Liver (tissue), 9 donors: ENCODE results near the gene NOG. TPM values are rescaled to one million over a fixed set of nuclear protein-coding genes. Genes with fewer than 3 reads are reported as not detected.

ENCODE experiments used
- DNase-seq: peaks from one replicate; pipeline ENCODE4 v3.0.0-alpha.2; 2017; ENCODE audit warnings: low spot score
- H3K27ac ChIP-seq, 2 donors: one replicate each; pipeline ENCODE4 v1.7.0; 2013; ENCODE audit warnings: inconsistent platforms in 2 of 2, low read length in 2 of 2, control low read depth in 1 of 2, low read depth in 1 of 2, mild to moderate bottlenecking in 1 of 2
- H3K27me3 ChIP-seq, 4 donors: one replicate each; pipeline versions ENCODE4 v1.6.1 to v1.7.0; 2013; ENCODE audit warnings: low read length in 3 of 4, inconsistent platforms in 1 of 4, mild to moderate bottlenecking in 1 of 4, moderate library complexity in 1 of 4; ENCODE audit not compliant: control insufficient read depth in 4 of 4, insufficient read depth in 4 of 4
- H3K36me3 ChIP-seq, 4 donors: one replicate each; pipeline versions ENCODE4 v1.6.1 to v1.7.0; 2013; ENCODE audit warnings: low read length in 3 of 4, mild to moderate bottlenecking in 3 of 4, low read depth in 1 of 4, moderate library complexity in 1 of 4; ENCODE audit not compliant: control insufficient read depth in 4 of 4, insufficient read depth in 3 of 4
- H3K4me1 ChIP-seq, 4 donors: one replicate each; pipeline versions ENCODE4 v1.6.1 to v1.7.0; 2013; ENCODE audit warnings: low read length in 3 of 4, mild to moderate bottlenecking in 3 of 4, moderate library complexity in 1 of 4; ENCODE audit not compliant: control insufficient read depth in 4 of 4, insufficient read depth in 4 of 4
- H3K4me3 ChIP-seq, 3 donors: one replicate each; pipeline versions ENCODE4 v1.6.1 to v1.7.0; 2013; ENCODE audit warnings: low read length in 3 of 3, control low read depth in 1 of 3, low read depth in 1 of 3, mild to moderate bottlenecking in 1 of 3
- H3K9ac ChIP-seq, 2 donors: one replicate each; pipeline ENCODE4 v1.7.0; 2013; ENCODE audit warnings: low read length in 2 of 2, mild to moderate bottlenecking in 2 of 2, moderate library complexity in 2 of 2, control low read depth in 1 of 2, low read depth in 1 of 2
- H3K9me3 ChIP-seq, 4 donors: one replicate each; pipeline versions ENCODE4 v1.6.1 to v1.7.0; 2013; ENCODE audit warnings: low read length in 3 of 4; ENCODE audit not compliant: control insufficient read depth in 4 of 4
- EGR1 ChIP-seq, 2 donors: IDR thresholded peaks; 2 replicates each; pipeline ENCODE4 v1.6.1; 2016 to 2018; ENCODE audit warnings: antibody characterized with exemption in 2 of 2, low read depth in 2 of 2
- FOXA1 ChIP-seq: IDR thresholded peaks from 2 replicates; pipeline ENCODE4 v1.6.1; 2016; ENCODE audit warnings: antibody characterized with exemption
- FOXA2 ChIP-seq: IDR thresholded peaks from 2 replicates; pipeline ENCODE4 v1.6.1; 2016; ENCODE audit warnings: antibody characterized with exemption
- GABPA ChIP-seq, 2 donors: IDR thresholded peaks in 1 of 2; conservative IDR thresholded peaks in 1 of 2; 2 replicates each; pipeline ENCODE4 v1.6.1; 2016; ENCODE audit warnings: antibody characterized with exemption in 2 of 2, mild to moderate bottlenecking in 1 of 2, moderate library complexity in 1 of 2
- HNF4A ChIP-seq, 2 donors: conservative IDR thresholded peaks; 2 replicates each; pipeline ENCODE4 v1.6.1; 2016; ENCODE audit warnings: antibody characterized with exemption in 2 of 2, mild to moderate bottlenecking in 2 of 2
- HNF4G ChIP-seq: IDR thresholded peaks from 2 replicates; pipeline ENCODE4 v1.6.1; 2016; ENCODE audit warnings: antibody characterized with exemption
- JUND ChIP-seq, 2 donors: IDR thresholded peaks; 2 replicates each; pipeline ENCODE4 v1.6.1; 2016; ENCODE audit warnings: antibody characterized with exemption in 2 of 2
- NR2F2 ChIP-seq: IDR thresholded peaks from 2 replicates; pipeline ENCODE4 v1.6.1; 2016; ENCODE audit warnings: antibody characterized with exemption
- RAD21 ChIP-seq, 2 donors: IDR thresholded peaks; 2 replicates each; pipeline ENCODE4 v1.6.1; 2016; ENCODE audit warnings: antibody characterized with exemption in 2 of 2, mild to moderate bottlenecking in 2 of 2
- RXRA ChIP-seq, 2 donors: IDR thresholded peaks; 2 replicates each; pipeline ENCODE4 v1.6.1; 2017 to 2018; ENCODE audit warnings: antibody characterized with exemption in 2 of 2, mild to moderate bottlenecking in 1 of 2
- SP1 ChIP-seq: IDR thresholded peaks from 2 replicates; pipeline ENCODE4 v1.6.1; 2018; ENCODE audit warnings: antibody characterized with exemption, mild to moderate bottlenecking
- TAF1 ChIP-seq: conservative IDR thresholded peaks from 2 replicates; pipeline ENCODE4 v1.6.1; 2016; ENCODE audit warnings: antibody characterized with exemption, mild to moderate bottlenecking
- YY1 ChIP-seq: IDR thresholded peaks from 2 replicates; pipeline ENCODE4 v1.6.1; 2016; ENCODE audit warnings: antibody characterized with exemption, mild to moderate bottlenecking
- WGBS: extraction: QIAGEN DNeasy Blood & Tissue Kit; methylation state at CpG from one replicate; pipeline ENCODE4 v1.1.7; 2013; 5-methylcytosine and 5-hydroxymethylcytosine counted together
- polyA plus RNA-seq, 2 donors: library from polyadenylated mRNA; stranded (reverse) in 1 of 2; unstranded in 1 of 2; fragments of 200-250 nt in 1 of 2; fragments of >200 nt in 1 of 2; fragmentation: Nextera tagmentation in 1 of 2; extraction: Ambion mirVana in 1 of 2; gene quantifications; one replicate each; pipeline versions ENCODE4 v1.2.1 to v1.2.3, GENCODE V29; 2013 to 2015
- total RNA-seq, 2 donors: library from RNA; depleted of rRNA; stranded (reverse); fragments of >200 nt; gene quantifications; one replicate each; pipeline ENCODE4 v1.2.3, GENCODE V29; 2014
- TF ChIP-seq, protein P1 (sequence below): fragments of 150-350 bp; IDR thresholded peaks from 2 replicates; pipeline ENCODE4 v1.5.1; 2017; ENCODE audit warnings: improper control_type of control experiment, low read depth, low read length; ENCODE audit not compliant: missing input control
- TF ChIP-seq, protein P2 (sequence below): IDR thresholded peaks from 2 replicates; pipeline ENCODE4 v1.6.1; 2016; ENCODE audit warnings: antibody characterized with exemption
- TF ChIP-seq, protein P3 (sequence below): IDR thresholded peaks from 2 replicates; pipeline ENCODE4 v1.6.1; 2016; ENCODE audit warnings: antibody characterized with exemption
- TF ChIP-seq, protein P4 (sequence below): IDR thresholded peaks from 2 replicates; pipeline ENCODE4 v1.6.1; 2016; ENCODE audit warnings: antibody characterized with exemption, mild to moderate bottlenecking
- TF ChIP-seq, protein P5 (sequence below): IDR thresholded peaks from 2 replicates; pipeline ENCODE4 v1.6.1; 2016; ENCODE audit warnings: antibody characterized with exemption
- donor health status: healthy.
- donor health status: healthy.
- donor health status: healthy.
- donor health status: healthy.
- donor health status: healthy.

The NOG gene
- total and polyA plus RNA-seq, 4 donors, result 0.37 TPM; not detected in 3

DNA sequence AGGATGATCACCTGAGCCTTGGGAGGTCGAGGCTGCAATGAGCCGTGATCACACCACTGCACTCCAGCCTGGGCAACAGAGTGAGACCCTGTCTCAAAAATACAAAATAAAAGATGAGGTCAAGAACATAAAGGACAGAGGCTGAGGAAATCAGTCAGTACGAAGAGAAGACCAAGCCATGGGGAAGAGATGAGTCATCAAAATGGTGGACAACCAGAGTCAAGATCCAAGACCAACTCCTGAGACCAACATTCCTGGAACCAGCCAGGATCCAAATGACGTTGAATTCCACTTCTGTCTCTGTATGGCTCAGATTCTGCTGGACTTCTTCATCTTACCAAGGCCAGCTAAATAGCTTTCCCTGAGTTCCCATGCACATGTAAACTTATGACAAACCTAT is 44.8 kb upstream of the NOG start:
- WGBS, result 84% methylated on average over 4 of the region's 4 CpGs
- no peaks in the 10 kb centered on the region for H3K36me3 ChIP-seq
- H3K4me1 ChIP-seq, result no peaks in the 10 kb centered on the region
- no peak overlapping the region for H3K27ac ChIP-seq
- H3K9me3 ChIP-seq, result peaks cover 0 to 6% (median 0%) of the 10 kb centered on the region in 4 donors
- TF ChIP-seq JUND (IDR thresholded peaks at IDR 0.05), result no peak
- TF ChIP-seq FOXA1, result no peak
- TF ChIP-seq YY1, result no peak
- no peak for TF ChIP-seq NR2F2
- no peak for TF ChIP-seq SP1
- TF ChIP-seq HNF4A (conservative IDR thresholded peaks at IDR 0.05), result no peak
- TF ChIP-seq, protein P1, sequence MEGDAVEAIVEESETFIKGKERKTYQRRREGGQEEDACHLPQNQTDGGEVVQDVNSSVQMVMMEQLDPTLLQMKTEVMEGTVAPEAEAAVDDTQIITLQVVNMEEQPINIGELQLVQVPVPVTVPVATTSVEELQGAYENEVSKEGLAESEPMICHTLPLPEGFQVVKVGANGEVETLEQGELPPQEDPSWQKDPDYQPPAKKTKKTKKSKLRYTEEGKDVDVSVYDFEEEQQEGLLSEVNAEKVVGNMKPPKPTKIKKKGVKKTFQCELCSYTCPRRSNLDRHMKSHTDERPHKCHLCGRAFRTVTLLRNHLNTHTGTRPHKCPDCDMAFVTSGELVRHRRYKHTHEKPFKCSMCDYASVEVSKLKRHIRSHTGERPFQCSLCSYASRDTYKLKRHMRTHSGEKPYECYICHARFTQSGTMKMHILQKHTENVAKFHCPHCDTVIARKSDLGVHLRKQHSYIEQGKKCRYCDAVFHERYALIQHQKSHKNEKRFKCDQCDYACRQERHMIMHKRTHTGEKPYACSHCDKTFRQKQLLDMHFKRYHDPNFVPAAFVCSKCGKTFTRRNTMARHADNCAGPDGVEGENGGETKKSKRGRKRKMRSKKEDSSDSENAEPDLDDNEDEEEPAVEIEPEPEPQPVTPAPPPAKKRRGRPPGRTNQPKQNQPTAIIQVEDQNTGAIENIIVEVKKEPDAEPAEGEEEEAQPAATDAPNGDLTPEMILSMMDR, result no peak
- no peak for TF ChIP-seq FOXA2
- H3K27me3 ChIP-seq, result peaks cover 0 to 3% (median under 1%) of the 10 kb centered on the region in 4 donors
- no peak overlapping the region for H3K9ac ChIP-seq
- DNase-seq, result no peak
- H3K4me3 ChIP-seq, result no peak overlapping the region

DNA sequence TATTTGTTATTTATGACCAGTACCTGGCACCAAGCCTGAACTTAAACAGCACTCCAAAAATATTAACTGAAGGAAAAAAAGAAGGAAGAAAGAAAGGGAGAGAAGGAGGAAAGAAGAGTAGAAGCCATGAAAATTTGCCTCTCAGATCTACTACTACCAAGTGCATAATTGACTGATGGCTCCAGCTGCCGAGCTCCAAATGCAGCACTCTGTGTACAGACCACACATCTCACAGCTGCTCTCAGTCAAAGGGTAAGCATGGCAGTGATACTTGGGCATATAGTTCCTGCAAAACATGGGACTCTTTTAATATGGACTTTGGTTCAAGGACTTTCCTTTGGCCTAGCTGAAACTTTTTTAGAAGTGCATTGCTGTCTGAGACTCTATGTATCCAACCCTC is 44.0 kb upstream of the NOG start:
- TF ChIP-seq FOXA1 (no peak), NR2F2 (no peak), GABPA (IDR thresholded peaks at IDR 0.05 in 1 of 2, conservative IDR thresholded peaks at IDR 0.05 in 1 of 2) (no peak), HNF4G (no peak), JUND (IDR thresholded peaks at IDR 0.05) (no peak), FOXA2 (no peak), YY1 (no peak), RAD21 (IDR thresholded peaks at IDR 0.05) (no peak), HNF4A (conservative IDR thresholded peaks at IDR 0.05) (no peak), RXRA (IDR thresholded peaks at IDR 0.05) (no peak), EGR1 (IDR thresholded peaks at IDR 0.05; ENCODE audit: low read depth in 2 of 2) (no peak), SP1 (no peak), TAF1 (no peak)
- TF ChIP-seq, protein P1, result no peak
- TF ChIP-seq, protein P2, sequence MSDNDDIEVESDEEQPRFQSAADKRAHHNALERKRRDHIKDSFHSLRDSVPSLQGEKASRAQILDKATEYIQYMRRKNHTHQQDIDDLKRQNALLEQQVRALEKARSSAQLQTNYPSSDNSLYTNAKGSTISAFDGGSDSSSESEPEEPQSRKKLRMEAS, result no peak
- TF ChIP-seq, protein P3, sequence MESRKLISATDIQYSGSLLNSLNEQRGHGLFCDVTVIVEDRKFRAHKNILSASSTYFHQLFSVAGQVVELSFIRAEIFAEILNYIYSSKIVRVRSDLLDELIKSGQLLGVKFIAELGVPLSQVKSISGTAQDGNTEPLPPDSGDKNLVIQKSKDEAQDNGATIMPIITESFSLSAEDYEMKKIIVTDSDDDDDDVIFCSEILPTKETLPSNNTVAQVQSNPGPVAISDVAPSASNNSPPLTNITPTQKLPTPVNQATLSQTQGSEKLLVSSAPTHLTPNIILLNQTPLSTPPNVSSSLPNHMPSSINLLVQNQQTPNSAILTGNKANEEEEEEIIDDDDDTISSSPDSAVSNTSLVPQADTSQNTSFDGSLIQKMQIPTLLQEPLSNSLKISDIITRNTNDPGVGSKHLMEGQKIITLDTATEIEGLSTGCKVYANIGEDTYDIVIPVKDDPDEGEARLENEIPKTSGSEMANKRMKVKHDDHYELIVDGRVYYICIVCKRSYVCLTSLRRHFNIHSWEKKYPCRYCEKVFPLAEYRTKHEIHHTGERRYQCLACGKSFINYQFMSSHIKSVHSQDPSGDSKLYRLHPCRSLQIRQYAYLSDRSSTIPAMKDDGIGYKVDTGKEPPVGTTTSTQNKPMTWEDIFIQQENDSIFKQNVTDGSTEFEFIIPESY, result no peak
- TF ChIP-seq, protein P4, sequence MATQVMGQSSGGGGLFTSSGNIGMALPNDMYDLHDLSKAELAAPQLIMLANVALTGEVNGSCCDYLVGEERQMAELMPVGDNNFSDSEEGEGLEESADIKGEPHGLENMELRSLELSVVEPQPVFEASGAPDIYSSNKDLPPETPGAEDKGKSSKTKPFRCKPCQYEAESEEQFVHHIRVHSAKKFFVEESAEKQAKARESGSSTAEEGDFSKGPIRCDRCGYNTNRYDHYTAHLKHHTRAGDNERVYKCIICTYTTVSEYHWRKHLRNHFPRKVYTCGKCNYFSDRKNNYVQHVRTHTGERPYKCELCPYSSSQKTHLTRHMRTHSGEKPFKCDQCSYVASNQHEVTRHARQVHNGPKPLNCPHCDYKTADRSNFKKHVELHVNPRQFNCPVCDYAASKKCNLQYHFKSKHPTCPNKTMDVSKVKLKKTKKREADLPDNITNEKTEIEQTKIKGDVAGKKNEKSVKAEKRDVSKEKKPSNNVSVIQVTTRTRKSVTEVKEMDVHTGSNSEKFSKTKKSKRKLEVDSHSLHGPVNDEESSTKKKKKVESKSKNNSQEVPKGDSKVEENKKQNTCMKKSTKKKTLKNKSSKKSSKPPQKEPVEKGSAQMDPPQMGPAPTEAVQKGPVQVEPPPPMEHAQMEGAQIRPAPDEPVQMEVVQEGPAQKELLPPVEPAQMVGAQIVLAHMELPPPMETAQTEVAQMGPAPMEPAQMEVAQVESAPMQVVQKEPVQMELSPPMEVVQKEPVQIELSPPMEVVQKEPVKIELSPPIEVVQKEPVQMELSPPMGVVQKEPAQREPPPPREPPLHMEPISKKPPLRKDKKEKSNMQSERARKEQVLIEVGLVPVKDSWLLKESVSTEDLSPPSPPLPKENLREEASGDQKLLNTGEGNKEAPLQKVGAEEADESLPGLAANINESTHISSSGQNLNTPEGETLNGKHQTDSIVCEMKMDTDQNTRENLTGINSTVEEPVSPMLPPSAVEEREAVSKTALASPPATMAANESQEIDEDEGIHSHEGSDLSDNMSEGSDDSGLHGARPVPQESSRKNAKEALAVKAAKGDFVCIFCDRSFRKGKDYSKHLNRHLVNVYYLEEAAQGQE, result no peak
- TF ChIP-seq, protein P5, sequence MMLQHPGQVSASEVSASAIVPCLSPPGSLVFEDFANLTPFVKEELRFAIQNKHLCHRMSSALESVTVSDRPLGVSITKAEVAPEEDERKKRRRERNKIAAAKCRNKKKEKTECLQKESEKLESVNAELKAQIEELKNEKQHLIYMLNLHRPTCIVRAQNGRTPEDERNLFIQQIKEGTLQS, result no peak
- Histone ChIP-seq H3K36me3 (no peaks in the 10 kb centered on the region), H3K27me3 (peaks cover 0 to 3% (median 0%) of the 10 kb centered on the region in 4 donors), H3K4me1 (no peaks in the 10 kb centered on the region), H3K9me3 (peaks cover 0 to 6% (median 0%) of the 10 kb centered on the region in 4 donors), H3K9ac (no peak overlapping the region), H3K4me3 (no peak overlapping the region), H3K27ac (no peak overlapping the region)
- WGBS, result 67% methylated on average over 1 of the region's 1 CpG
- DNase-seq, result no peak
